ENCODE results near the gene PCDHA3. TPM values are rescaled to one million over a fixed set of nuclear protein-coding genes. Genes with fewer than 3 reads are reported as not detected.

The PCDHA3 gene
- not detected in 2 replicates for total RNA-seq

DNA sequence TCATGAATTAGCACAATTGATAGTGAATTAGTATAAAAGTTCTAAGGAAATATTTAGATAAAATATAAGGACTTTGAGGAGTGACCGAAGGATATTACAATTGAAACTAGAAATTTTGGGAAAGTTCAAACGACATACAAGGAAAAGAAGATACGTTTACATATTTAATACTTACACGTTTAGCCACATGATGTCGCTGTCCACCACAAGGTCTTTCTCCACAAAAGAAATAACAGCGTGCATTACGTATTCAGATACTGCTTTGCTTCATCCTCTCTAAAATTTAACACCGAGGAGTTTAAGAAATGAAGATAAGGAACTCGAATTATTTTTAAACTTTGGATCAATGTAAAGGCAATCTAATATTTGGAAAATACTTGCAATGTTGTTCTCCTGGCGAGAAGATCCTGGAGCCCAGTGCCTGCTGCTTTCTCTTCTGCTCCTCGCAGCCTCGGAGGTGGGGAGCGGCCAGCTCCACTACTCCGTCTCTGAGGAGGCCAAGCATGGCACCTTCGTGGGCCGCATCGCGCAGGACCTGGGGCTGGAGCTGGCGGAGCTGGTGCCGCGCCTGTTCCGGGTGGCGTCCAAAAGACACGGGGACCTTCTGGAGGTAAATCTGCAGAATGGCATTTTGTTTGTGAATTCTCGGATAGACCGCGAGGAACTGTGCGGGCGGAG lies at the start of gene PCDHA3:
PCDHA3 (plus strand) TSS at position 242 of the 678 bp plus-strand sequence.

DNA sequence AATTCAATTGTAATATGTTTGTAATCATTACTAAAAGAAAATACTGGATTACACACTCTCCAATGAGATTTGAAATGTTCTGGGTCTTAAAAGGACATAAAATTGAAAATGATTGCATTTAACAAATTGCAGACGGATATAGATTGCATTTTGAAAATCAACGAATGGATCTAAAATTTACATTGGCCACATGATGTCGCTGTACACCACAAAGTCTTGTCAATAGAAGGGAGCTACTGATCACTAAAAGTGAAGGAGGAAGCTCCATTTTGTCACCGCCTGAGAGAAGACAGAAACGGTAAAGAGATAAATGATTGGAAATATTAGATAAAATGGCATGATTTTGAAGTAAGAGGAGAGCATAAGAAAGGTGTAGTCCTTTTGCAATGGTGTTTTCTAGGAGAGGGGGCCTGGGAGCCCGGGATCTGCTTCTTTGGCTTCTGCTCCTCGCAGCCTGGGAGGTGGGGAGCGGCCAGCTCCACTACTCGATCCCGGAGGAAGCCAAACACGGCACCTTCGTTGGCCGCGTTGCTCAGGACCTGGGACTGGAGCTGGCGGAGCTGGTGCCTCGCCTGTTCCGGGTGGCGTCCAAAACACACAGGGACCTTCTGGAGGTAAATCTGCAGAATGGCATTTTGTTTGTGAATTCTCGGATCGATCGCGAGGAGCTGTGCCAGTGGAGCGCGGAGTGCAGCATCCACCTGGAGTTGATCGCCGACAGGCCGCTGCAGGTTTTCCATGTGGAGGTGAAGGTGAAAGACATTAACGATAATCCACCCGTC lies 14.8 kb upstream of the PCDHA3 start, which contains the start of gene PCDHA1:
PCDHA1 (plus strand) TSS at position 236 of the 782 bp plus-strand sequence.

DNA sequence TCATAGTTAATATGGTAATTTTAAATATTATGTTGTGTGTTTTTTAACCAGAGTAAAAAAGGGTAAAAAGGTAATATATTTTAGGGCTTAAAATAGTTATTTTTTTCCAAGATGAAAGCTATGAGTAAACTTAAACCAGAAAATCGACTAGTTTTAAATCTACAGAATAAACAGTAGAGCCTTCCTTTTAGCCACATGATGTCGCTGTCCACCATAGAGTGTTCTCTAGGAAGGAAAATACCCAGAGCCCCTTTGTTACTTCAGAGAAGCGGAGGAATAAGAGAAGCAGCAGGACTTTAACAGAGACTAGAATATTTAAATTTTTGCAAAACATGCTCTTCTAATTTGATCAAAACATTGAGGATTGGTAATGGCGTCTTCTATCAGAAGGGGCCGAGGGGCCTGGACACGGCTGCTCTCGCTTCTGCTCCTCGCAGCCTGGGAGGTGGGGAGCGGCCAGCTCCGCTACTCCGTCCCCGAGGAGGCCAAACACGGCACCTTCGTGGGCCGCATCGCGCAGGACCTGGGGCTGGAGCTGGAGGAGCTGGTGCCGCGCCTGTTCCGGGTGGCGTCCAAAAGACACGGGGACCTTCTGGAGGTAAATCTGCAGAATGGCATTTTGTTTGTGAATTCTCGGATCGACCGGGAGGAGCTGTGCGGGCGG lies 6.1 kb upstream of the PCDHA3 start, which contains the start of gene PCDHA2:
PCDHA2 (plus strand) TSS at position 258 of the 664 bp plus-strand sequence.

DNA sequence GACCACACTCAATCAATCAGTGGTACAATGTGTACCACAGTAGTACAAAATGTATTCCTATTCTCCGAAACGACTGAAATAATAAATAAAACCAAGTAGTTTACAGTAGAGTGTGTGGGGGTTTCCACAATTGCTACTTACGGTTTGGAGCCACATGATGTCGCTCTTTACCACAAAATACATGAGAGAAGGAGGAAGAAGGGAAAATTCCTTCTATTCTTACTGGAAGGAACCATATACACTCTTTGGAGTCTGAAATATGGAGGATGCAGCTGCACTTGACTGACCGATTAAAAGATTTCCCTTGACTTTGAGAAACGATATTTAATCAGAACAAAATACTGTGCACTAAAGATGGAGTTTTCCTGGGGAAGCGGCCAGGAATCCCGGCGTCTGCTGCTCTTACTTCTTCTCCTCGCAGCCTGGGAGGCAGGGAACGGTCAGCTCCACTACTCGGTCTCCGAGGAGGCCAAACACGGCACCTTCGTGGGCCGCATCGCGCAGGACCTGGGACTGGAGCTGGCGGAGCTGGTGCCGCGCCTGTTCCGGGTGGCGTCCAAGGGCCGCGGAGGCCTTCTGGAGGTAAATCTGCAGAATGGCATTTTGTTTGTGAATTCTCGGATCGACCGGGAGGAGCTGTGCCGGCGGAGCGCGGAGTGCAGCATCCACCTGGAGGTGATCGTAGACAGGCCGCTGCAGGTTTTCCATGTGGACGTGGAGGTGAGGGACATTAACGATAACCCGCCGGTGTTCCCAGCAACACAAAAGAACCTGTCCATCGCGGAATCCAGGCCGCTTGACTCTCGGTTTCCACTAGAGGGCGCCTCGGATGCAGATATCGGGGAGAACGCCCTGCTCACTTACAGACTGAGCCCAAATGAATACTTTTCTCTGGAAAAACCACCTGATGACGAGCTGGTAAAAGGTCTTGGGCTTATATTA lies 6.2 kb downstream of the PCDHA3 start, which contains the start of gene PCDHA4:
PCDHA4 (plus strand) TSS at position 235 of the 942 bp plus-strand sequence.

DNA sequence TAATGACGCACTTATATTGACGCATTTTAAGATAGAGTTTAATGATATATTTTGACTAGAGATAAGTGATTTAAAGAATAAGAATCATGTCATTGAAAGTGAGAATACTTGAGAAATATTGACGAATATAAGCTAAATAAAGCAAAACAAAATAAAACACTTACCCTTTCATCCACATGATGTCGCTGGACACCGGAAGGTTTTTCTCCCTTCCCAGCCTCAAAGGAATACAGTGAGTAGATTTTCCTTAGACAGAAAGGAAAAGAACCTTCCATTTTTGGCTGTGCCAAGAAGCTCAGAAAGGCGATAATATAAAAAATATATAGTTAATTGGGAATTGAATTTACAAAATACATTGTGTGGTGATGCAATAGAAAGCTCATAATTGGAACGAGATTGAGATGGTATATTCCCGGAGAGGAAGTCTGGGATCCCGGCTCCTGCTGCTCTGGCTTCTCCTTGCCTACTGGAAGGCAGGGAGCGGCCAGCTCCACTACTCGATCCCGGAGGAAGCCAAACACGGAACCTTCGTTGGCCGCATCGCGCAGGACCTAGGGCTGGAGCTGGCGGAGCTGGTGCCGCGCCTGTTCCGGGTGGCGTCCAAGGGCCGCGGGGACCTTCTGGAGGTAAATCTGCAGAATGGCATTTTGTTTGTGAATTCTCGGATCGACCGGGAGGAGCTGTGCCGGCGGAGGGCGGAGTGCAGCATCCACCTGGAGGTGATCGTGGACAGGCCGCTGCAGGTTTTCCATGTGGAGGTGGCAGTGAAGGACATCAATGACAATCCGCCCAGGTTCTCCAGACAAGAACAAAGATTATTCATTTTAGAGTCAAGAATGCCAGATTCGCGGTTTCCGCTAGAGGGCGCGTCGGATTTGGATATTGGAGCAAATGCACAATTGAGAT lies 20.8 kb downstream of the PCDHA3 start, which contains the start of gene PCDHA5:
PCDHA5 (plus strand) TSS at position 239 of the 906 bp plus-strand sequence.

DNA sequence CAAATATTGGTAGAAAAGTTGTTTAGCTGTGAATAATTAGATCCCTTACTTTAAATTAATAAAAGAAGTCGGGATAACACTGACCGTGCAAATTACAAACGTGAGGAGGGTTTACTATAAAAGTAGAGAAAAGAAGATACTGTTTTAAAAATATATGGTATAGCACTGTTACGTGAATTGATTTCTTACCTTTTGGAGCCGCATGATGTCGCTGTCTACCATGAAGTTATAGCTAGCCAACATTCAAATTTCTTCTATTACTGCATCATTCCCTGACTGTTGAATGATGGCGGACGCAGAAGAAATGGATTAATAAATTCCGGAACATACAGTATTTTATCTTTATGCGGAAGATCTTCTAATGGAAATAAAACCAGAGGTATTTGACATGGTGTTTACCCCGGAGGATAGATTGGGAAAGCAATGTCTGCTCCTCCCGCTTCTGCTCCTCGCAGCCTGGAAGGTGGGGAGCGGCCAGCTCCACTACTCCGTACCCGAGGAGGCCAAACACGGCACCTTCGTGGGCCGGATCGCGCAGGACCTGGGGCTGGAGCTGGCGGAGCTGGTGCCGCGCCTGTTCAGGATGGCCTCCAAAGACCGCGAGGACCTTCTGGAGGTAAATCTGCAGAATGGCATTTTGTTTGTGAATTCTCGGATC lies 27.0 kb downstream of the PCDHA3 start, which contains the start of gene PCDHA6:
PCDHA6 (plus strand) TSS at position 257 of the 658 bp plus-strand sequence; CDS start at position 389, 132 bp downstream.

DNA sequence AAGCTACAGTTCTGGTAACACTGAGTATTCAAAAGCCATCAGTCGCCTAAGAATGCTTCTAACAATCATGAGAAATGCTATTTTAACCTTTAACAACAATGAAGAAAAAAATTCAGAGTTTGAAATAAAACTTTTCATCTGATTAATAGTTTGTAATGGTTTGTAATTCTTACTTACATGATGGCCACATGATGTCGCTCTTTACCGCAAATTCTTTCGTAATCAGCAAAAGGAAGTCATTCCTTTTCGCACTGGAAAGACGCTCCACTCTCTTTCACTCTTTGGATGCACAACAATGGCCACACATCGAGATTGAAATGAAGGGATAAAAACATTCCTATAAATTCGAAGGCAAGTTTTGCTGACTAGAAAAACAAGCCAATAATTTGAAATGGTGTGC lies 33.1 kb downstream of the PCDHA3 start, which contains the start of gene PCDHA7:
PCDHA7 (plus strand) TSS at position 277 of the 400 bp plus-strand sequence; CDS start at position 392, 115 bp downstream.

DNA sequence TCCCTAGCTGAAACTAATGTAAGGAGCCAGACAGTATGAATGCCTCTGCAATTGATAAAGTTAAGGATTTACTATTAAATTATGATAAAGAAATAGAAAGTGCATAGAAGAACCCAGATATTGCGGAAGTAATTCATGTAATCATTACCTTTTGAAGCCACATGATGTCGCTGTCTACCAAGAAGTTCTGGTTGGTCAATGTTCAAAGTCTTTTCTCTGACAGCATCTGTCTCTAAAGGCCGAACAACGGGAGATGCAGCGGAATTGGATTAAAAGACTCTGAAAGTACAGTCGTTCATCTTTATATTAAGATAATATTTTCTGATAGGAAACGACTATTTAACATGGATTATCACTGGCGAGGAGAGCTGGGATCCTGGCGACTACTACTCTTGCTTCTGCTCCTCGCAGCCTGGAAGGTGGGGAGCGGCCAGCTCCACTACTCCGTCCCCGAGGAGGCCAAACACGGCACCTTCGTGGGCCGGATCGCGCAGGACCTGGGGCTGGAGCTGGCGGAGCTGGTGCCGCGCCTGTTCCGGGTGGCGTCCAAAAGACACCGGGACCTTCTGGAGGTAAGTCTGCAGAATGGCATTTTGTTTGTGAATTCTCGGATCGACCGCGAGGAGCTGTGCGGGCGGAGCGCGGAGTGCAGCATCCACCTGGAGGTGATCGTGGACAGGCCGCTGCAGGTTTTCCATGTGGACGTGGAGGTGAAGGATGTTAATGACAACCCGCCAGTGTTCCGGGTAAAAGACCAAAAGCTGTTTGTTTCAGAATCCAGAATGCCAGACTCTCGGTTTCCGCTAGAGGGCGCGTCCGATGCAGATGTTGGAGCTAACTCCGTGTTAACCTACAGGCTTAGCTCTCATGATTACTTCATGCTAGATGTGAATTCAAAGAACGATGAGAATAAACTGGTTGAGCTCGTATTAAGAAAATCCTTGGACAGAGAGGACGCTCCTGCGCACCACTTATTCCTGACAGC lies 40.4 kb downstream of the PCDHA3 start, which contains the start of gene PCDHA8:
PCDHA8 (plus strand) TSS at position 210 of the 985 bp plus-strand sequence; CDS start at position 345, 135 bp downstream.

DNA sequence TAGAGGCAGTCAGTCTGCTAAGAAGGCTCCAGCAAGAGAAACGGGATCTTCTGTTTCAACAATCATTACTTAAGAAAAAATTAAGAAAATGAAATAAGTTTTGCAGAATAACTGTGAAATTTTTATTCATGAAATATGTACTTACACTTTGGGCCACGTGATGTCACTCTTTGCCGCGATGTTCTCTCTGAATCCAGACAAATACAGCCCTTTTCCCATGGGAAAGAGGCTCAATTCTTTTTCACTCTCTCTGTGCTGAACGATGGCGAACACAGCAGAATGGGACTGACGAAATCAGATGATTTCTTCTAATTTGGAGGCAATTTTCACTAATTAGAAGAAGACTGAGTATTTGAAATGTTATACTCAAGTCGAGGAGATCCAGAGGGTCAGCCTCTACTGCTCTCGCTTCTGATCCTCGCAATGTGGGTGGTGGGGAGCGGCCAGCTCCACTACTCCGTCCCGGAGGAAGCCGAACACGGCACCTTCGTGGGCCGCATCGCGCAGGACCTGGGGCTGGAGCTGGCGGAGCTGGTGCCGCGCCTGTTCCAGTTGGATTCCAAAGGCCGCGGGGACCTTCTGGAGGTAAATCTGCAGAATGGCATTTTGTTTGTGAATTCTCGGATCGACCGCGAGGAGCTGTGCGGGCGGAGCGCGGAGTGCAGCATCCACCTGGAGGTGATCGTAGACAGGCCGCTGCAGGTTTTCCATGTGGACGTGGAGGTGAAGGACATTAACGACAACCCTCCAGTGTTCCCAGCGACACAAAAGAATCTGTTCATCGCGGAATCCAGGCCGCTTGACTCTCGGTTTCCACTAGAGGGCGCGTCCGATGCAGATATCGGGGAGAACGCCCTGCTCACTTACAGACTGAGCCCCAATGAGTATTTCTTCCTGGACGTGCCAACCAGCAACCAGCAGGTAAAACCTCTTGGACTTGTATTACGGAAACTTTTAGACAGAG lies 47.6 kb downstream of the PCDHA3 start, which contains the start of gene PCDHA9:
PCDHA9 (plus strand) TSS at position 244 of the 964 bp plus-strand sequence; CDS start at position 358, 114 bp downstream.

Other genes starting within 250 kb of the PCDHA3 start
- 40.5 and 51.4 TPM in 2 replicates for gene SRA1, start 243.6 kb upstream of the PCDHA3 start, total RNA-seq
- 7.3 and 9.6 TPM in 2 replicates for gene APBB3, start 236.5 kb upstream of the PCDHA3 start, total RNA-seq
- gene SLC35A4, start 236.2 kb upstream of the PCDHA3 start, total RNA-seq = 27.2 and 36.3 TPM in 2 replicates
- 1.1 and 14.7 TPM in 2 replicates for gene CD14, start 167.9 kb upstream of the PCDHA3 start, total RNA-seq
- 5.6 and 15.7 TPM in 2 replicates for gene TMCO6, start 161.6 kb upstream of the PCDHA3 start, total RNA-seq
- 60.4 and 70.4 TPM in 2 replicates for gene NDUFA2, start 153.4 kb upstream of the PCDHA3 start, total RNA-seq
- gene IK, start 153.2 kb upstream of the PCDHA3 start, total RNA-seq = 60.8 and 62.6 TPM in 2 replicates
- 14.6 and 21.1 TPM in 2 replicates for gene WDR55, start 136.2 kb upstream of the PCDHA3 start, total RNA-seq
- not detected in 2 replicates for gene DND1, start 127.5 kb upstream of the PCDHA3 start, total RNA-seq
- gene HARS1, start 109.7 kb upstream of the PCDHA3 start, total RNA-seq = 57.8 and 66.9 TPM in 2 replicates
- 17.3 and 25.1 TPM in 2 replicates for gene HARS2, start 109.6 kb upstream of the PCDHA3 start, total RNA-seq
- 21.2 and 23.8 TPM in 2 replicates for gene ZMAT2, start 100.6 kb upstream of the PCDHA3 start, total RNA-seq
- not detected in 2 replicates for gene PCDHA1, start 14.9 kb upstream of the PCDHA3 start, total RNA-seq
- gene PCDHA2, start 6.2 kb upstream of the PCDHA3 start, total RNA-seq = not detected in 2 replicates
- 0.16 TPM in 1 of 2 replicates, not detected in the other for gene PCDHA4, start 6.0 kb downstream of the PCDHA3 start, total RNA-seq
- gene PCDHA5, start 20.6 kb downstream of the PCDHA3 start, total RNA-seq = not detected in 2 replicates
- not detected in 2 replicates for gene PCDHA6, start 26.9 kb downstream of the PCDHA3 start, total RNA-seq
- 0.16 and 0.72 TPM in 2 replicates for gene PCDHA7, start 33.2 kb downstream of the PCDHA3 start, total RNA-seq
- not detected in 2 replicates for gene PCDHA8, start 40.1 kb downstream of the PCDHA3 start, total RNA-seq
- under 0.01 TPM in 1 of 2 replicates, not detected in the other for gene PCDHA9, start 47.3 kb downstream of the PCDHA3 start, total RNA-seq
- not detected in 2 replicates for gene PCDHA10, start 54.8 kb downstream of the PCDHA3 start, total RNA-seq
- gene PCDHA11, start 67.9 kb downstream of the PCDHA3 start, total RNA-seq = not detected in 2 replicates
- gene PCDHA12, start 74.3 kb downstream of the PCDHA3 start, total RNA-seq = under 0.01 and 0.16 TPM in 2 replicates
- gene PCDHA13, start 81.1 kb downstream of the PCDHA3 start, total RNA-seq = not detected in 2 replicates
- not detected in 2 replicates for gene PCDHAC1, start 125.2 kb downstream of the PCDHA3 start, total RNA-seq
- gene PCDHAC2, start 165.4 kb downstream of the PCDHA3 start, total RNA-seq = under 0.01 and 0.49 TPM in 2 replicates